HEK293 (cell line): ENCODE results near the gene KRI1.

Experiments
- BCL11A ChIP-seq: fragments of 450-650 bp; formaldehyde crosslinking; IDR thresholded peaks from 2 replicates; pipeline ENCODE4 v1.5.1; 2016; ENCODE audit warnings: low read depth, missing biosample characterization, missing genetic modification characterization
- BCL11B ChIP-seq: fragments of 450-650 bp; formaldehyde crosslinking; IDR thresholded peaks from 2 replicates; pipeline ENCODE4 v1.5.1; 2016; ENCODE audit warnings: low read depth, missing biosample characterization, missing genetic modification characterization
- EGR2 ChIP-seq: fragments of 450-650 bp; formaldehyde crosslinking; IDR thresholded peaks from 2 replicates; pipeline ENCODE4 v1.5.1; 2016; ENCODE audit warnings: low read depth, missing biosample characterization, missing genetic modification characterization
- HOXC10 ChIP-seq: sonication (generic); formaldehyde crosslinking; IDR thresholded peaks from 2 replicates; pipeline ENCODE4 v1.8.1; 2023; ENCODE audit warnings: mild to moderate bottlenecking, missing genetic modification reagents
- SCRT1 ChIP-seq: fragments of 450-650 bp; formaldehyde crosslinking; IDR thresholded peaks from 2 replicates; pipeline ENCODE4 v1.5.1; 2016; ENCODE audit warnings: missing biosample characterization, missing genetic modification characterization, borderline replicate concordance
- SP2 ChIP-seq: fragments of 450-650 bp; formaldehyde crosslinking; IDR thresholded peaks from 2 replicates; pipeline ENCODE4 v1.5.1; 2016; ENCODE audit warnings: missing biosample characterization, missing genetic modification characterization
- ZEB2 ChIP-seq: fragments of 450-650 bp; formaldehyde crosslinking; IDR thresholded peaks from 2 replicates; pipeline ENCODE4 v1.5.1; 2016; ENCODE audit warnings: missing biosample characterization, missing genetic modification characterization
- ZFP3 ChIP-seq: fragments of 450-650 bp; formaldehyde crosslinking; IDR thresholded peaks from 2 replicates; pipeline ENCODE4 v1.5.1; 2016; ENCODE audit warnings: low read depth, missing biosample characterization, missing genetic modification characterization
- ZNF140 ChIP-seq: fragments of 450-650 bp; formaldehyde crosslinking; IDR thresholded peaks from 2 replicates; pipeline ENCODE4 v1.5.1; 2016; ENCODE audit warnings: missing biosample characterization, missing genetic modification characterization
- ZNF239 ChIP-seq: fragments of 450-650 bp; formaldehyde crosslinking; IDR thresholded peaks from 2 replicates; pipeline ENCODE4 v1.5.1; 2016; ENCODE audit warnings: missing biosample characterization, missing genetic modification characterization
- ZNF37A ChIP-seq: fragments of 450-650 bp; IDR thresholded peaks from 2 replicates; pipeline ENCODE4 v1.5.1; 2018; ENCODE audit warnings: missing biosample characterization, missing genetic modification characterization
- ZNF501 ChIP-seq: fragments of 450-650 bp; formaldehyde crosslinking; IDR thresholded peaks from 2 replicates; pipeline ENCODE4 v1.5.1; 2016; ENCODE audit warnings: missing biosample characterization, missing genetic modification characterization
- ZNF530 ChIP-seq: fragments of 450-650 bp; formaldehyde crosslinking; IDR thresholded peaks from 2 replicates; pipeline ENCODE4 v1.5.1; 2016; ENCODE audit warnings: low read depth, missing biosample characterization, missing genetic modification characterization
- ZNF555 ChIP-seq: fragments of 450-650 bp; formaldehyde crosslinking; conservative IDR thresholded peaks from 2 replicates; pipeline ENCODE4 v1.5.1; 2017; ENCODE audit warnings: missing biosample characterization, mild to moderate bottlenecking, missing genetic modification characterization, inconsistent platforms
- ZNF585B ChIP-seq: fragments of 450-650 bp; formaldehyde crosslinking; IDR thresholded peaks from 2 replicates; pipeline ENCODE4 v1.5.1; 2016; ENCODE audit warnings: missing biosample characterization, missing genetic modification characterization
- ZNF623 ChIP-seq: fragments of 450-650 bp; formaldehyde crosslinking; IDR thresholded peaks from 2 replicates; pipeline ENCODE4 v1.5.1; 2016; ENCODE audit warnings: missing biosample characterization, missing genetic modification characterization
- ZNF624 ChIP-seq: fragments of 450-650 bp; formaldehyde crosslinking; IDR thresholded peaks from 2 replicates; pipeline ENCODE4 v1.5.1; 2017; ENCODE audit warnings: missing biosample characterization, missing genetic modification characterization
- ZNF670 ChIP-seq: fragments of 450-650 bp; formaldehyde crosslinking; IDR thresholded peaks from 2 replicates; pipeline ENCODE4 v1.5.1; 2016; ENCODE audit warnings: missing biosample characterization, missing genetic modification characterization, low read depth
- ZNF677 ChIP-seq: fragments of 450-650 bp; IDR thresholded peaks from 2 replicates; pipeline ENCODE4 v1.5.0; 2018; ENCODE audit warnings: missing biosample characterization, mild to moderate bottlenecking, missing genetic modification characterization, moderate library complexity
- ZSCAN30 ChIP-seq: fragments of 450-650 bp; IDR thresholded peaks from 2 replicates; pipeline ENCODE4 v1.5.1; 2018; ENCODE audit warnings: missing biosample characterization, mild to moderate bottlenecking, missing genetic modification characterization, moderate library complexity
- TF ChIP-seq, protein P1 (sequence below): fragments of 450-650 bp; formaldehyde crosslinking; IDR thresholded peaks from 2 replicates; pipeline ENCODE4 v1.5.1; 2016; ENCODE audit warnings: missing biosample characterization, missing genetic modification characterization, borderline replicate concordance
- TF ChIP-seq, protein P2 (sequence below): fragments of 450-650 bp; formaldehyde crosslinking; optimal IDR thresholded peaks from 2 replicates; pipeline ENCODE3; 2016; ENCODE audit warnings: missing biosample characterization, mild to moderate bottlenecking, missing genetic modification characterization
- TF ChIP-seq, protein P3 (sequence below): fragments of 450-650 bp; formaldehyde crosslinking; IDR thresholded peaks from 2 replicates; pipeline ENCODE4 v1.5.1; 2016; ENCODE audit warnings: missing biosample characterization, missing genetic modification characterization
- TF ChIP-seq, protein P4 (sequence below): fragments of 450-650 bp; formaldehyde crosslinking; IDR thresholded peaks from 2 replicates; pipeline ENCODE4 v1.5.1; 2016; ENCODE audit warnings: missing biosample characterization, missing genetic modification characterization
- TF ChIP-seq, protein P5 (sequence below): fragments of 450-650 bp; formaldehyde crosslinking; IDR thresholded peaks from 2 replicates; pipeline ENCODE4 v1.5.1; 2016; ENCODE audit warnings: missing biosample characterization, missing genetic modification characterization

KRI1 gene

DNA sequence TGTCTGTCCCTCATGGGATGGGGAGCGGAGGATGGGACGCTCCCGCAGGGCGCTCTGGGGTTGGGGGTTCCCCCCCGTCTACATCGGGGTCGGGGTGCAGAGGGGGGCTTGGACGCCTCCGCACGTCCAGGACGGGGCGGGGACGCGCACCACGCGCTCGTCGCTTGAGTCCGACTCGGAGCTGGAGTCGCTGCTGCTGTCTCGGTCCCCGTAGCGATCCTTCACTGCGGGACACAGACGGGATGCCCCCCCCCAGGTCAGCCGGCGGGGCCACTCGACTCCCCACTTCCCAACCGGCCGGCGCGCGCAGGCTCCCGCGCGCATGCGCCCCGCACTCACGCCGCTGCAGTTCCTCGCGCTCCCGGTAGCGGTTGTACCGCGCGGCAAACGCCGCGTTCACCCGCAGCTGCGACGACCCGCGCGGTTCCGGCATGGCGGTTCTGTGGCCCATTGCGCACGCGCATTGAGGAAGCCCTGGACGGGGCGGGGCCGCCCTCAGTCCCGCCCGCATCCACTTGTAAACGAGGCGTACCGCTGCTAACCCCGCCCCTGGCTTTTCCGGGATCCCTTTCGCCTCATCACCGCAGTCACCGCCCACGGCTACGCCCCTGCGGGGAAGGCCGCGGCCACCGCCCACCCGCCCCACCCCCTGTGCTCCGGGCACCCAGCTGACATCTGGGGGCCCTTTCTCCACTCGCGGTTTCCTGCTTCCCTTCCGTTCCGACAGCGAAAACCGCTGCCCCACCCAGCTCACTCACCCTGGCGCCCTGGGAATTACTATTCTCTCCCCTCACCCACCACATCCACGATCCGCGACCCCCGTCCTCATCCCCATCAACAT lies at the start of gene KRI1 (continued):
- TF ChIP-seq, protein P1, sequence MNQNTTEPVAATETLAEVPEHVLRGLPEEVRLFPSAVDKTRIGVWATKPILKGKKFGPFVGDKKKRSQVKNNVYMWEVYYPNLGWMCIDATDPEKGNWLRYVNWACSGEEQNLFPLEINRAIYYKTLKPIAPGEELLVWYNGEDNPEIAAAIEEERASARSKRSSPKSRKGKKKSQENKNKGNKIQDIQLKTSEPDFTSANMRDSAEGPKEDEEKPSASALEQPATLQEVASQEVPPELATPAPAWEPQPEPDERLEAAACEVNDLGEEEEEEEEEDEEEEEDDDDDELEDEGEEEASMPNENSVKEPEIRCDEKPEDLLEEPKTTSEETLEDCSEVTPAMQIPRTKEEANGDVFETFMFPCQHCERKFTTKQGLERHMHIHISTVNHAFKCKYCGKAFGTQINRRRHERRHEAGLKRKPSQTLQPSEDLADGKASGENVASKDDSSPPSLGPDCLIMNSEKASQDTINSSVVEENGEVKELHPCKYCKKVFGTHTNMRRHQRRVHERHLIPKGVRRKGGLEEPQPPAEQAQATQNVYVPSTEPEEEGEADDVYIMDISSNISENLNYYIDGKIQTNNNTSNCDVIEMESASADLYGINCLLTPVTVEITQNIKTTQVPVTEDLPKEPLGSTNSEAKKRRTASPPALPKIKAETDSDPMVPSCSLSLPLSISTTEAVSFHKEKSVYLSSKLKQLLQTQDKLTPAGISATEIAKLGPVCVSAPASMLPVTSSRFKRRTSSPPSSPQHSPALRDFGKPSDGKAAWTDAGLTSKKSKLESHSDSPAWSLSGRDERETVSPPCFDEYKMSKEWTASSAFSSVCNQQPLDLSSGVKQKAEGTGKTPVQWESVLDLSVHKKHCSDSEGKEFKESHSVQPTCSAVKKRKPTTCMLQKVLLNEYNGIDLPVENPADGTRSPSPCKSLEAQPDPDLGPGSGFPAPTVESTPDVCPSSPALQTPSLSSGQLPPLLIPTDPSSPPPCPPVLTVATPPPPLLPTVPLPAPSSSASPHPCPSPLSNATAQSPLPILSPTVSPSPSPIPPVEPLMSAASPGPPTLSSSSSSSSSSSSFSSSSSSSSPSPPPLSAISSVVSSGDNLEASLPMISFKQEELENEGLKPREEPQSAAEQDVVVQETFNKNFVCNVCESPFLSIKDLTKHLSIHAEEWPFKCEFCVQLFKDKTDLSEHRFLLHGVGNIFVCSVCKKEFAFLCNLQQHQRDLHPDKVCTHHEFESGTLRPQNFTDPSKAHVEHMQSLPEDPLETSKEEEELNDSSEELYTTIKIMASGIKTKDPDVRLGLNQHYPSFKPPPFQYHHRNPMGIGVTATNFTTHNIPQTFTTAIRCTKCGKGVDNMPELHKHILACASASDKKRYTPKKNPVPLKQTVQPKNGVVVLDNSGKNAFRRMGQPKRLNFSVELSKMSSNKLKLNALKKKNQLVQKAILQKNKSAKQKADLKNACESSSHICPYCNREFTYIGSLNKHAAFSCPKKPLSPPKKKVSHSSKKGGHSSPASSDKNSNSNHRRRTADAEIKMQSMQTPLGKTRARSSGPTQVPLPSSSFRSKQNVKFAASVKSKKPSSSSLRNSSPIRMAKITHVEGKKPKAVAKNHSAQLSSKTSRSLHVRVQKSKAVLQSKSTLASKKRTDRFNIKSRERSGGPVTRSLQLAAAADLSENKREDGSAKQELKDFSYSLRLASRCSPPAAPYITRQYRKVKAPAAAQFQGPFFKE (tag by site-specific recombination), result no peak
- TF ChIP-seq ZNF530 (tag by site-specific recombination) (no peak), BCL11B (tag by site-specific recombination) (no peak), SP2 (peak; percentile 99), ZNF677 (tag by site-specific recombination) (no peak), ZNF585B (no peak), ZNF37A (tag by site-specific recombination) (no peak), EGR2 (tag by site-specific recombination) (peak; percentile 92), ZFP3 (tag by site-specific recombination) (no peak), ZNF239 (tag by site-specific recombination) (no peak), ZNF623 (no peak), ZNF140 (no peak), BCL11A (tag by site-specific recombination) (no peak), ZEB2 (tag by site-specific recombination) (peak; percentile 36; the same call in 1 of the 2 replicates), ZSCAN30 (tag by site-specific recombination) (0 out of 2 replicates have a peak, but pooled peaks have one; percentile 8), ZNF555 (no peak), SCRT1 (tag by site-specific recombination) (no peak), ZNF501 (tag by site-specific recombination) (peak; percentile 69), ZNF670 (tag by site-specific recombination) (no peak), HOXC10 (CRISPR knock-in tag) (0 out of 2 replicates have a peak, but pooled peaks have one; percentile 41), ZNF624 (no peak)
- TF ChIP-seq, protein P2, sequence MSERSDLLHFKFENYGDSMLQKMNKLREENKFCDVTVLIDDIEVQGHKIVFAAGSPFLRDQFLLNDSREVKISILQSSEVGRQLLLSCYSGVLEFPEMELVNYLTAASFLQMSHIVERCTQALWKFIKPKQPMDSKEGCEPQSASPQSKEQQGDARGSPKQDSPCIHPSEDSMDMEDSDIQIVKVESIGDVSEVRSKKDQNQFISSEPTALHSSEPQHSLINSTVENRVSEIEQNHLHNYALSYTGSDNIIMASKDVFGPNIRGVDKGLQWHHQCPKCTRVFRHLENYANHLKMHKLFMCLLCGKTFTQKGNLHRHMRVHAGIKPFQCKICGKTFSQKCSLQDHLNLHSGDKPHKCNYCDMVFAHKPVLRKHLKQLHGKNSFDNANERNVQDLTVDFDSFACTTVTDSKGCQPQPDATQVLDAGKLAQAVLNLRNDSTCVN (tag by site-specific recombination), result peak; percentile 100
- TF ChIP-seq, protein P3, sequence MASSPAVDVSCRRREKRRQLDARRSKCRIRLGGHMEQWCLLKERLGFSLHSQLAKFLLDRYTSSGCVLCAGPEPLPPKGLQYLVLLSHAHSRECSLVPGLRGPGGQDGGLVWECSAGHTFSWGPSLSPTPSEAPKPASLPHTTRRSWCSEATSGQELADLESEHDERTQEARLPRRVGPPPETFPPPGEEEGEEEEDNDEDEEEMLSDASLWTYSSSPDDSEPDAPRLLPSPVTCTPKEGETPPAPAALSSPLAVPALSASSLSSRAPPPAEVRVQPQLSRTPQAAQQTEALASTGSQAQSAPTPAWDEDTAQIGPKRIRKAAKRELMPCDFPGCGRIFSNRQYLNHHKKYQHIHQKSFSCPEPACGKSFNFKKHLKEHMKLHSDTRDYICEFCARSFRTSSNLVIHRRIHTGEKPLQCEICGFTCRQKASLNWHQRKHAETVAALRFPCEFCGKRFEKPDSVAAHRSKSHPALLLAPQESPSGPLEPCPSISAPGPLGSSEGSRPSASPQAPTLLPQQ, result peak; percentile 15
- TF ChIP-seq, protein P4, sequence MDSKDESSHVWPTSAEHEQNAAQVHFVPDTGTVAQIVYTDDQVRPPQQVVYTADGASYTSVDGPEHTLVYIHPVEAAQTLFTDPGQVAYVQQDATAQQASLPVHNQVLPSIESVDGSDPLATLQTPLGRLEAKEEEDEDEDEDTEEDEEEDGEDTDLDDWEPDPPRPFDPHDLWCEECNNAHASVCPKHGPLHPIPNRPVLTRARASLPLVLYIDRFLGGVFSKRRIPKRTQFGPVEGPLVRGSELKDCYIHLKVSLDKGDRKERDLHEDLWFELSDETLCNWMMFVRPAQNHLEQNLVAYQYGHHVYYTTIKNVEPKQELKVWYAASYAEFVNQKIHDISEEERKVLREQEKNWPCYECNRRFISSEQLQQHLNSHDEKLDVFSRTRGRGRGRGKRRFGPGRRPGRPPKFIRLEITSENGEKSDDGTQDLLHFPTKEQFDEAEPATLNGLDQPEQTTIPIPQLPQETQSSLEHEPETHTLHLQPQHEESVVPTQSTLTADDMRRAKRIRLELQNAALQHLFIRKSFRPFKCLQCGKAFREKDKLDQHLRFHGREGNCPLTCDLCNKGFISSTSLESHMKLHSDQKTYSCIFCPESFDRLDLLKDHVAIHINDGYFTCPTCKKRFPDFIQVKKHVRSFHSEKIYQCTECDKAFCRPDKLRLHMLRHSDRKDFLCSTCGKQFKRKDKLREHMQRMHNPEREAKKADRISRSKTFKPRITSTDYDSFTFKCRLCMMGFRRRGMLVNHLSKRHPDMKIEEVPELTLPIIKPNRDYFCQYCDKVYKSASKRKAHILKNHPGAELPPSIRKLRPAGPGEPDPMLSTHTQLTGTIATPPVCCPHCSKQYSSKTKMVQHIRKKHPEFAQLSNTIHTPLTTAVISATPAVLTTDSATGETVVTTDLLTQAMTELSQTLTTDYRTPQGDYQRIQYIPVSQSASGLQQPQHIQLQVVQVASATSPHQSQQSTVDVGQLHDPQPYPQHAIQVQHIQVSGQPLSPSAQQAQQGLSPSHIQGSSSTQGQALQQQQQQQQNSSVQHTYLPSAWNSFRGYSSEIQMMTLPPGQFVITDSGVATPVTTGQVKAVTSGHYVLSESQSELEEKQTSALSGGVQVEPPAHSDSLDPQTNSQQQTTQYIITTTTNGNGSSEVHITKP (tag by site-specific recombination), result no peak
- TF ChIP-seq, protein P5, sequence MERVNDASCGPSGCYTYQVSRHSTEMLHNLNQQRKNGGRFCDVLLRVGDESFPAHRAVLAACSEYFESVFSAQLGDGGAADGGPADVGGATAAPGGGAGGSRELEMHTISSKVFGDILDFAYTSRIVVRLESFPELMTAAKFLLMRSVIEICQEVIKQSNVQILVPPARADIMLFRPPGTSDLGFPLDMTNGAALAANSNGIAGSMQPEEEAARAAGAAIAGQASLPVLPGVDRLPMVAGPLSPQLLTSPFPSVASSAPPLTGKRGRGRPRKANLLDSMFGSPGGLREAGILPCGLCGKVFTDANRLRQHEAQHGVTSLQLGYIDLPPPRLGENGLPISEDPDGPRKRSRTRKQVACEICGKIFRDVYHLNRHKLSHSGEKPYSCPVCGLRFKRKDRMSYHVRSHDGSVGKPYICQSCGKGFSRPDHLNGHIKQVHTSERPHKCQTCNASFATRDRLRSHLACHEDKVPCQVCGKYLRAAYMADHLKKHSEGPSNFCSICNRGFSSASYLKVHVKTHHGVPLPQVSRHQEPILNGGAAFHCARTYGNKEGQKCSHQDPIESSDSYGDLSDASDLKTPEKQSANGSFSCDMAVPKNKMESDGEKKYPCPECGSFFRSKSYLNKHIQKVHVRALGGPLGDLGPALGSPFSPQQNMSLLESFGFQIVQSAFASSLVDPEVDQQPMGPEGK, result peak; percentile 97
